GM21723 (cell line): ENCODE results near the gene CHRNA1.
A peak's percentile ranks its signal among the peaks of the same experiment; 100 is the strongest.
"Not testable (repeated sequence)": the region's sequence is repeated elsewhere in the genome, so short reads cannot be mapped to it uniquely, and the experiment has no call there.

ENCODE experiments used
- ATAC-seq: cut with Tn5 transposase; IDR thresholded peaks from one replicate; pipeline ENCODE4 v1.9.1; 2021; ENCODE audit warnings: mild to moderate bottlenecking, moderate library complexity; ENCODE audit not compliant: unreplicated experiment

CHRNA1 gene

DNA sequence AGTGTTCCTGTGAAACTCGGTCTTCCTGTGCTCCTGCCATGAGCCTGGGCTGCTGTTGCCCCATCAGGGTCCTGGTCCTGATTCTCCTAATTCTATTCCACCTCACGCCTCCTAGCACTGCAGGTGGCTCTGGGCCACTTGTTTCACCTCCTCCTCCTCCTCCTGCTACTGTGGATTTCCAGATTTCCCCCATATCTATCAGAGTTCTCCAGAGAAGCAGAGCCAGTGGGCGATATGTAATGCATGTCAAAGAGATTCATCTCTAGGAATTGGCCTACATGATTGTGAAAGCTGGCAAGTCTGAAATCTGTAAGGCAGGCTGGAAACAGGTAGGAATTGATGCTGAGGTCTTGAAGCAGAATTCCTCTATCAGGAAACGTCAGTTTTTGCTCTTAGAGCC is 45.3 kb downstream of the CHRNA1 start:
- no peak for ATAC-seq

- ATAC-seq: no peak
Observed at GRCh38 chr2:174718591-174718990, 45.7 kb downstream of the CHRNA1 start.

GRCh38 chr2:174717916-174718315 is 46.4 kb downstream of the CHRNA1 start:
- no peak for ATAC-seq

DNA sequence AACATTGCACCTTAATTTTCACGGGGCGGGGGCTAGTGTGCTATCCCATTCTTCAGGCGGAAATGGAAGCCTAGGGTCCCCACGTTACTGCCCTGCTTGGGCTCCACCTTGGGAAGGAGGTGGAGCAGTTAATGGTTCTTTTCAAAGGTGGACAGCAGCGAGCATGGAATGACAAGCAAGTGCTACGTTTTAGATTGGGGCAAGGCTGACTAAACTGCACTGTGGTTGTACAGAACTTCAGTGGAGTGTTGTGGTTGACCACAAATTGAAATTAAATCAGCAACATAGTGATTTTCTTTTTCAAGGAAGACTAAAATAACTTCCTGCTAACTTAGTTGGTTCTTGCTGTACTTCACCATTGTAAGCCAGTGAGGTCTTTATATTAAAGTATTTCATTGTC is 47.0 kb downstream of the CHRNA1 start:
- ATAC-seq: no peak

- ATAC-seq: no peak
Observed at GRCh38 chr2:174716785-174717184, 47.5 kb downstream of the CHRNA1 start.

- ATAC-seq: no peak
Observed at GRCh38 chr2:174713686-174714085, 50.6 kb downstream of the CHRNA1 start.

- ATAC-seq: no peak
Observed at GRCh38 chr2:174711206-174711605, 53.1 kb downstream of the CHRNA1 start.

DNA sequence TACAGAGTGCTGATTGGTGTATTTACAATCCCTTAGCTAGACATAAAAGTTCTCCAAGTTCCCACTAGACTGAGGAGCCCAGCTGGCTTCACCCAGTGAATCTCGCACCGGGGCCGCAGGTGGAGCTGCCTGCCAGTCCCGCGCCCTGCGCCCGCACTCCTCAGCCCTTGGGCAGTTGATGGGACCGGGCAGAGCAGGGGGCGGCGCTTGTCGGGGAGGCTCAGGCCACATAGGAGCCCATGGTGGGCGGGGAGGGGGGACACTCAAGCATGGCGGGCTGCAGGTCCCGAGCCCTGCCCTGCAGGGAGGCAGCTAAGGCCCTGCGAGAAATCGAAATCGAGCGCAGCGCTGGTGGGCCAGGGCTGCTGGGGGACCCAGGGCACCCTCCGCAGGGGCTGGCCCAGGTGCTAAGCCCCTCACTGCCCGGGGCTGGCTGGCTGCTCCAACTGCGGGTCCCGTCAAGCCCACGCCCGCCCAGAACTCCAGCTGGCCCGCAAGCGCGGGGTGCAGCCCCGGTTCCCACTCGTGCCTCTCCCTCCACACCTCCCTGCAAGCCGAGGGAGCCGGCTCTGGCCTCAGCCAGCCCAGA is 54.8 kb downstream of the CHRNA1 start:
- not testable (repeated sequence) for ATAC-seq

- ATAC-seq: no peak
Observed at GRCh38 chr2:174708713-174709112, 55.6 kb downstream of the CHRNA1 start.

- no peak for ATAC-seq
Observed at GRCh38 chr2:174705321-174705720, 59.0 kb downstream of the CHRNA1 start.

- no peak for ATAC-seq
Observed at GRCh38 chr2:174704642-174705041, 59.6 kb downstream of the CHRNA1 start.

GRCh38 chr2:174704061-174704460 is 60.2 kb downstream of the CHRNA1 start:
- ATAC-seq: no peak

- no peak for ATAC-seq
Observed at GRCh38 chr2:174703430-174703829, 60.8 kb downstream of the CHRNA1 start.

GRCh38 chr2:174702541-174702940 is 61.7 kb downstream of the CHRNA1 start:
- ATAC-seq: no peak

DNA sequence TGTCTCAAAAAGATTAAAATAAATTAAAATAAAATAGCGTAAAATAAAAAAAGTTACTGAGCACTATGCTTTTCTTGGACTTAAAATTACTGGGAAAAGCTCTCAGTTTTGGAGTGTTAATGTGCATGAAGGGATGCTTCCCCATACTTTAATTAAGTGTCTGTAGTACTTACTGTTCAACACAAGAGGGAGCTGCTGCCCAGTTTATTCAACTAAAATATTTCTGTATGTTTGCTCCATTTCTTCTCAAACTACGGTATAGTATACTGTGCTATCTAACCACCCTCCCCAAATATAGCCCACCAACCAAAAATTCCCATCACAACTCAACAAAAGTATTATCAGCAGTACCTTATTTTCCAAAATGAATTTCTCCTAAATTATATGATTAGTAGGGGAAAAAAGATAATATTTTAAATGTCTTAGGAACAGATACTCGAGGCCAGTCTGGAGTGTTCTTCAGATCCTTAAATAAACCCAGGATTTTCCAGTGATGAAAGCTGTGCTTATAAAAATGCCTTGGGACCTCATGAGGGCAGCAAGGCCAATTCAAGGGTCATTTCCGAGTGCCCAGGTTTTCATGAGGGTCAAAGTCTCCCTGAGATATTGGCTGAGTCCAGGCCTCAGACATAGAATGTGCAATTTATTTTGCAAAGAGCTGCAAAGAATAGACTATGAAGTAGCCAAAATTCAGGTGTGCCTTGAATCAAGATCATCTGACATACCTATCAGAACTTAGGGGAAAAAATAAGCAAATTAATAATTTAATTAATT is 64.1 kb downstream of the CHRNA1 start:
- ATAC-seq: peak; percentile 62
